GM23248 (cell line): ENCODE measurements around the gene EEF2. TPM values are rescaled to one million over a fixed set of nuclear protein-coding genes. Genes with fewer than 3 reads are reported as not detected.

Experiments used
- DNase-seq: peaks from one replicate; pipeline ENCODE4 v3.0.0-alpha.2; 2015
- H2AFZ ChIP-seq: fragments of 200-600 bp; sonication (generic); 2 replicates; pipeline ENCODE4 v1.6.1; 2016; ENCODE audit warnings: antibody characterized with exemption
- H3F3A ChIP-seq: fragments of 200-600 bp; sonication (generic); 2 replicates; pipeline ENCODE4 v1.6.1; 2016; ENCODE audit warnings: mild to moderate bottlenecking, antibody characterized with exemption, mixed run types; ENCODE audit not compliant: insufficient read depth
- H3K27ac ChIP-seq: fragments of 200-600 bp; sonication (generic); 2 replicates; pipeline ENCODE4 v1.5.1; 2016; ENCODE audit warnings: mild to moderate bottlenecking
- H3K27me3 ChIP-seq: fragments of 200-600 bp; sonication (generic); replicated peaks from 2 replicates; pipeline ENCODE4 v1.6.1; 2016; ENCODE audit warnings: mild to moderate bottlenecking; ENCODE audit not compliant: insufficient read depth
- H3K36me3 ChIP-seq: fragments of 200-600 bp; sonication (generic); 2 replicates; pipeline ENCODE4 v1.6.1; 2016; ENCODE audit warnings: low read depth, mild to moderate bottlenecking
- H3K4me1 ChIP-seq: fragments of 200-600 bp; sonication (generic); 2 replicates; pipeline ENCODE4 v1.6.1; 2016; ENCODE audit warnings: mild to moderate bottlenecking; ENCODE audit not compliant: insufficient read depth
- H3K4me2 ChIP-seq: fragments of 200-600 bp; sonication (generic); one replicate; pipeline ENCODE4 v1.6.1; 2016; ENCODE audit warnings: mild to moderate bottlenecking; ENCODE audit not compliant: unreplicated experiment
- H3K4me3 ChIP-seq: fragments of 200-600 bp; sonication (generic); 2 replicates; pipeline ENCODE4 v1.5.1; 2016; ENCODE audit warnings: mild to moderate bottlenecking
- H3K79me2 ChIP-seq: fragments of 200-600 bp; sonication (generic); 2 replicates; pipeline ENCODE4 v1.6.1; 2016; ENCODE audit warnings: mild to moderate bottlenecking; ENCODE audit not compliant: insufficient read depth
- H3K9ac ChIP-seq: fragments of 200-600 bp; sonication (generic); 2 replicates; pipeline ENCODE4 v1.6.1; 2016; ENCODE audit warnings: mild to moderate bottlenecking
- H3K9me2 ChIP-seq: fragments of 200-600 bp; sonication (generic); 2 replicates; pipeline ENCODE4 v1.6.1; 2016; ENCODE audit warnings: mixed run types, mild to moderate bottlenecking, moderate library complexity; ENCODE audit not compliant: insufficient read depth
- H3K9me3 ChIP-seq: fragments of 200-600 bp; sonication (generic); one replicate; pipeline ENCODE4 v1.6.1; 2017; ENCODE audit warnings: low read depth
- H4K20me1 ChIP-seq: fragments of 200-600 bp; sonication (generic); 2 replicates; pipeline ENCODE4 v1.6.0; 2016; ENCODE audit not compliant: insufficient read depth
- EZH2 ChIP-seq: fragments of 200-600 bp; sonication (generic); IDR thresholded peaks from 2 replicates; pipeline ENCODE4 v1.6.1; 2018; ENCODE audit warnings: antibody characterized with exemption, mild to moderate bottlenecking; ENCODE audit not compliant: insufficient read depth, poor library complexity, severe bottlenecking
- EZH2phosphoT487 ChIP-seq: fragments of 200-600 bp; sonication (generic); IDR thresholded peaks from 2 replicates; pipeline ENCODE4 v1.6.1; 2018; ENCODE audit warnings: antibody characterized with exemption, moderate library complexity, mild to moderate bottlenecking, low read depth; ENCODE audit not compliant: insufficient read depth
- WGBS, 2 experiments: methylation state at CpG; one replicate each; pipeline ENCODE4 v1.1.6; 2015 to 2017; ENCODE audit warnings: low lambda C conversion rate in 2 of 2, low coverage in 1 of 2; ENCODE audit errors: missing lambda C conversion rate in 2 of 2; 5-methylcytosine and 5-hydroxymethylcytosine counted together
- in situ Hi-C: fragments of 300-500 bp; cut with MboI; formaldehyde crosslinking; loops from 2 replicates; pipeline ENCODE4 v1.15.0; 2020
- polyA plus RNA-seq: library from polyadenylated mRNA; unstranded; fragments of >200 nt; fragmentation: Nextera tagmentation; extraction: Ambion mirVana; gene quantifications from 2 replicates; pipeline ENCODE4 v1.2.1, GENCODE V29; 2016
- total RNA-seq: library from RNA; depleted of rRNA; stranded (reverse); fragments of >200 nt; shearing (Covaris generic); gene quantifications from 2 replicates; pipeline ENCODE4 v1.2.3, GENCODE V29; 2014

The EEF2 gene
- total and polyA plus RNA-seq, 2 experiments from 2014 or later = 326 to 2,755 TPM

- WGBS, 2 experiments = 81 to 86% methylated on average over 6 of the region's 6 CpGs
- Histone ChIP-seq H3K36me3 (no peaks in the 10 kb centered on the region), H4K20me1 (no peaks in the 10 kb centered on the region), H3K27me3 (no peaks in the 10 kb centered on the region), H3K9me2 (no peaks in the 10 kb centered on the region), H2AFZ (no peak overlapping the region), H3K9me3 (no peaks in the 10 kb centered on the region), H3K4me1 (no peaks in the 10 kb centered on the region), H3K4me3 (no peak overlapping the region), H3K79me2 (no peaks in the 10 kb centered on the region), H3K9ac (no peak overlapping the region), H3K27ac (no peak overlapping the region), H3F3A (no peaks in the 10 kb centered on the region), H3K4me2 (no peak overlapping the region)
- no peak for TF ChIP-seq EZH2
- no peak for TF ChIP-seq EZH2phosphoT487
- in situ Hi-C loops = no loop called here
- no peak for DNase-seq
These were observed 10.3 kb upstream of the EEF2 start for GRCh38 chr19:3995607-3996006.

- peaks cover 9% of the 10 kb centered on the region; the same call in 1 of the 2 replicates for H3F3A ChIP-seq
- in situ Hi-C loops = no loop called here
- H3K36me3 ChIP-seq = no peaks in the 10 kb centered on the region
- no peak overlapping the region for H3K4me3 ChIP-seq
- H3K9ac ChIP-seq = no peak overlapping the region
- H2AFZ ChIP-seq = peak overlapping the region; percentile 86
- peaks cover 17% of the 10 kb centered on the region for H3K4me1 ChIP-seq
- 0 out of 2 replicates have a peak, but pooled peaks cover 2% of the 10 kb centered on the region for H3K79me2 ChIP-seq
- H3K9me2 ChIP-seq = no peaks in the 10 kb centered on the region
- no peaks in the 10 kb centered on the region for H3K9me3 ChIP-seq
- DNase-seq = no peak
- H3K27ac ChIP-seq = no peak overlapping the region
- H3K4me2 ChIP-seq = no peak overlapping the region
- no peak for TF ChIP-seq EZH2phosphoT487
- no peak for TF ChIP-seq EZH2
- no peaks in the 10 kb centered on the region for H3K27me3 ChIP-seq
- WGBS, 2 experiments = 72 to 85% methylated on average over 3 of the region's 3 CpGs
- H4K20me1 ChIP-seq = no peaks in the 10 kb centered on the region
These were observed 5.5 kb upstream of the EEF2 start for GRCh38 chr19:3990815-3991117.

- Histone ChIP-seq H3K27me3 (no peaks in the 10 kb centered on the region), H3K4me3 (peak overlapping the region; percentile 97), H4K20me1 (peaks cover 10% of the 10 kb centered on the region; the same call in 1 of the 2 replicates), H3K4me1 (peaks cover 19% of the 10 kb centered on the region), H3K36me3 (peaks cover 17% of the 10 kb centered on the region; the same call in 1 of the 2 replicates), H3K9ac (peak overlapping the region; percentile 77), H3K9me3 (no peaks in the 10 kb centered on the region), H3K79me2 (peaks cover 30% of the 10 kb centered on the region), H3K27ac (peak overlapping the region; percentile 40), H2AFZ (peak overlapping the region; percentile 71), H3F3A (peaks cover 23% of the 10 kb centered on the region), H3K9me2 (no peaks in the 10 kb centered on the region), H3K4me2 (peak overlapping the region; percentile 85)
- WGBS, 2 experiments = 12 to 15% methylated on average over 29 to 30 of the region's 30 CpGs
- TF ChIP-seq EZH2phosphoT487 (no peak), EZH2 (no peak)
- peak; percentile 88 for DNase-seq
- in situ Hi-C loops = no loop called here
These were observed 2.5 kb upstream of the EEF2 start for GRCh38 chr19:3987619-3988371.

- TF ChIP-seq EZH2phosphoT487 (no peak), EZH2 (no peak)
- Histone ChIP-seq H3K36me3 (peaks cover 30% of the 10 kb centered on the region), H3K4me3 (peak overlapping the region; percentile 97), H2AFZ (peak overlapping the region; percentile 67), H3F3A (peaks cover 23% of the 10 kb centered on the region), H3K9ac (peak overlapping the region; percentile 54), H3K27me3 (no peaks in the 10 kb centered on the region), H3K4me2 (peak overlapping the region; percentile 85), H4K20me1 (peaks cover 20% of the 10 kb centered on the region; the same call in 1 of the 2 replicates), H3K4me1 (peaks cover 19% of the 10 kb centered on the region), H3K9me2 (no peaks in the 10 kb centered on the region), H3K79me2 (peaks cover 43% of the 10 kb centered on the region), H3K27ac (peak overlapping the region; percentile 47; the same call in 1 of the 2 replicates), H3K9me3 (no peaks in the 10 kb centered on the region)
- DNase-seq = peak; percentile 92
- in situ Hi-C loops = no loop called here
- WGBS, 2 experiments = 2 to 4% methylated on average over 21 of the region's 21 CpGs
These were observed 1.2 kb upstream of the EEF2 start for GRCh38 chr19:3986260-3987041.
